ENCODE data around the gene SREBF2.

SREBF2 gene

GRCh38 chr22:41909310-41910049 is 76.6 kb downstream of the SREBF2 start:
- DNase-seq = no peak

DNA sequence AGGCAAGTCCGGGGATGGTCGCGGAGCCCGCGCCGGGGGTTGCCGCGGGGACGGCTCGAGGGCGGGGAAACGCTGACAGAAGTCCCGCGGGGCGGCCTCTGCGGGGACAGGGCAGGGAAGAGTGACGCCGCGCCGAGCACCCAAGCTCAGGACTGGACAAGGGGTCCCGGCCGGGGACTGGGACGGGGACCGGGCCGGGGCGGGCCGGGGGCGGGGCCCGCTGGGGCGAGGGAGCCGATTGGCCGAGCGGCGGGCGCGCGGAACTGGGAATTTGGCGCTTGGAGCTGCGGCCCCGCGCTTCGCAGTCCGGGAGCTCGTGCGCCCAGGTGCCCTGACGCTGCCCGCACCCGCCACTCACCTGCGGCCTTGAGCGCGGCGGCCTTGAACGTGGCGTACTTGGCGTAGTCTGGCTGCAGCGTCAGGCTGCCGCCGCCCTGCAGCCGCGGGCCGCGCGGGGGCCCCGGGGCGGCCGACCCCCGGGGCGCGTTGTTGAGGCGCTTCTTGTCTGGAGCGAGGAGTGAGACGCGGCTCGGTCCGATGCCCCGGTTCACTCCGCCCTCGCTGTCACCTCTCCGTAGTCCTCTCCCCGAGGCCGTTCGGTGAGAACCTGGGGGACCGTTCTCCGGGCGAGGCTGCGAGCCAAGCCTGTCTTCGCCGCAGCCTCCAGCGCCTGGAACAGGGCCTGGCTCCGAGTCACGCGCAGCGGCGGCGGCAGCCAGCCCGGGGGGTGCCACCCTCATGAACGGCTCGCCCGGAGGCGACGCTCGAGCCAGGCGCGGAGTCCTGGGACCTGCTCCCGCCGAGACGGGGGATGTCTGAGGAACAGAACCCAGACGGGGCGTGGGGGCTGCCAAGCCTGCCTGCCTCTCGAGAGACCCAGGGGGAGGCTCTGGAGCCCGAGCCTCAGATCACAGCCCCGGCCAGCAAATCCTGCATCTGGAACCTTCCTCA is 77.4 kb downstream of the SREBF2 start:
- no peak for DNase-seq

- DNase-seq = no peak
These were observed 78.2 kb downstream of the SREBF2 start for GRCh38 chr22:41911001-41911611.

GRCh38 chr22:41912338-41913039 is 79.6 kb downstream of the SREBF2 start:
- no peak for DNase-seq

GRCh38 chr22:41913040-41913719 is 80.3 kb downstream of the SREBF2 start:
- no peak for DNase-seq

GRCh38 chr22:41913842-41914534 is 81.1 kb downstream of the SREBF2 start:
- DNase-seq = no peak

- no peak for DNase-seq
These were observed 81.7 kb downstream of the SREBF2 start for GRCh38 chr22:41914611-41915034.

- peak in 1 of 2 experiments; percentile 20 for DNase-seq
These were observed 82.3 kb downstream of the SREBF2 start, which contains the start of gene SHISA8 for GRCh38 chr22:41915035-41915785. TSS of gene SHISA8 (minus strand) at chr22:41915074. CDS start at chr22:41914667, 407 bp downstream.

DNA sequence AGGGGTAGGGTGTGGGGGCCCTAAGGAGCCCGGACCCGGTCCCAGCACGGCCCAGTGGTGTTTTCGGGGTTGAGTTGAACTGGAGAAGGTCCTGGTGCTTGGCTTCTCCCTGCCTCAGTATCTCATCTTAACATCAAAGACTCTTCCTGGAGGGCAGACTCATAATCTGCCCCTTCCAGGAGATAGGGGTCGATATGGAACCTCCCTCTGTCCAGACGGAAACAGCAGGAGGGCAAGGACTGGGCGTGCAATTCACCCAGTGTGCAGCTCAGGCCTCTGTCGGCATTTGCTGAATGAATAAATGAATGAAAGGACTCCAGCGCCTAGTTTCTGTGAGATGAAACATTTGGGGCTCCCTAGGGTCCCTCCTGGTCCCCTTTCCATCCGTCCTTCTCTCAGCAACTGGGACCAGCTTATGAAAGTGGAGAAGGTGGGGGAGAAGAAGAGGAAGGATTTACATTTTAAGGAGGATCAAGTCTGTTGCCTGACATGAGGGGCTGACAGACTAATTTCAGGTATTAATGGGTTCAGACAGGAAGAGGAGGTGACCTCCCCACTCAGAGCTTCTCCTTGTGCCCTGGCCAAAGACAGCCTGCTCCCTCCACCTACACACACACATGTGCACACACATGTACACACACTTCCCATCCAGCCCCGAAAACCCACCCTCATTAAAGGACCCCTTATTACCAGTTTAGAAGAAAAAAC is 83.0 kb downstream of the SREBF2 start:
- no peak for DNase-seq

- DNase-seq = no peak
These were observed 83.9 kb downstream of the SREBF2 start for GRCh38 chr22:41916745-41917358.

DNA sequence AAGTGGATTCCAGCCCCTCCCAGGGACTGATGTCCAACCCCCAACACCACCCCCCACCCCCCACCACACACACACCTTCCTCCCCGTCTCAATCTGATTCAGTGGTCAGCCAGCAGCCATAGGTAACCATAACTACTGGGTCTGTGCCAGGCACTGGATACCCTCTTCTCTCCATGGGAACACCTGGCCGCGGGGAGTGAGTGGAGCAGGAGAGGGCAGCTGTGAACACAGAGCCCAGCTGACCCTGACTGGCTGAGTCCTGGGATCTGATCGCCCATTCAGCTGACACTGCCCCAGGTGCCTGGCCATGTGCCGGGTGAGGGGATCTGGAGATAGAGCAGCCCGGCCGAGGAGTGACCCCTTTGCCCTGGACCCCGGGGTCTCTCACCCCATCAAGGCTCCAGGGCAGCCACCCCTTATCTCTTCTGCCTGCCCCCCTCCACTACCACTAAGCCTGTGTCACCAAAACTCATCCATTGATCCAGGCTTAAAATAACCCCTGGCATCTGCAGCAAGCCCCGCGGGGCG is 84.5 kb downstream of the SREBF2 start:
- DNase-seq = peak in 1 of 2 experiments; percentile 16

DNA sequence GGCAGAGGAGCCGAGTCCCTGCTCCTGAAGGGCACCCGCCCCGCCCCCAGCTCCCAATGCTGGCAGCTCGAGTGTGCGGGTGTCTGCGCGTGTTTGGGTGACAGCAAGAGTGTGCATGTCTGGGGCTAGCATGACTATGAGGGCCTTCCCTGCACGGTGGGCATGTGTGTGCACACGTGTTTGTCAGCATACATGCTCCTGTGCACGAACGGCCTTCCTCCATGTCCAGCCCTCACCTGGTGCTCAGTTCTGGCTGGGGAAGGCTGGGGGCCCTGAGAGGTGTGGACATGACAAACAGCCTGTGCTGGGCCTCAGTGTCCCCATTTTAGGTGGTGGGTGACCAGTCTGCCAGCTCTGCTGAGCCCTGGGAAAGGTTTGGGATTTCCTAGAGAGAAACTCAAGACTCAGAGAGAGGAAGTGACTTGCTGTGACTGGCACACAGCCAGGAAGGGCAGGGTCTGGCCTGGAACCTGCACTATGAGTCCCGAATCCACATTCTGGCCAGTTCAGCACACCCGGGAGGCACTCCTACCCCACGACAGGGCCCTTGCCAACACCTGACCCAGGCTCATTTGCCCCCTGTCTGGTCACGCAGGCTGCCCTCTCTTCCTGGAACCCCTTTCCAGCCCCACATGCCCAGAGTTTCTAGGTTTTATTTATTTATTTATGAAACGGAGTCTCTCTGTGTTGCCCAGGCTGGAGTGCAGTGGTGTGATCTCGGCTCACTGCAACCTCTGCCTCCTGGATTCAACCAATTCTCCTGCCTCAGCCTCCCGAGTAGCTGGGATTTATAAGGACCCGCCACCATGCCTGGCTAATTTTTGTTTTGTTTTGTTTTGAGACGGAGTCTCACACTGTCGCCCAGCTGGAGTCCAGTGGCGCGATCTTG is 85.2 kb downstream of the SREBF2 start:
- peak in 1 of 2 experiments; percentile 14 for DNase-seq

GRCh38 chr22:41919357-41920224 is 86.7 kb downstream of the SREBF2 start:
- DNase-seq = no peak

GRCh38 chr22:41920271-41920976 is 87.5 kb downstream of the SREBF2 start:
- no peak for DNase-seq

- no peak for DNase-seq
These were observed 89.4 kb downstream of the SREBF2 start for GRCh38 chr22:41922328-41922727.

DNA sequence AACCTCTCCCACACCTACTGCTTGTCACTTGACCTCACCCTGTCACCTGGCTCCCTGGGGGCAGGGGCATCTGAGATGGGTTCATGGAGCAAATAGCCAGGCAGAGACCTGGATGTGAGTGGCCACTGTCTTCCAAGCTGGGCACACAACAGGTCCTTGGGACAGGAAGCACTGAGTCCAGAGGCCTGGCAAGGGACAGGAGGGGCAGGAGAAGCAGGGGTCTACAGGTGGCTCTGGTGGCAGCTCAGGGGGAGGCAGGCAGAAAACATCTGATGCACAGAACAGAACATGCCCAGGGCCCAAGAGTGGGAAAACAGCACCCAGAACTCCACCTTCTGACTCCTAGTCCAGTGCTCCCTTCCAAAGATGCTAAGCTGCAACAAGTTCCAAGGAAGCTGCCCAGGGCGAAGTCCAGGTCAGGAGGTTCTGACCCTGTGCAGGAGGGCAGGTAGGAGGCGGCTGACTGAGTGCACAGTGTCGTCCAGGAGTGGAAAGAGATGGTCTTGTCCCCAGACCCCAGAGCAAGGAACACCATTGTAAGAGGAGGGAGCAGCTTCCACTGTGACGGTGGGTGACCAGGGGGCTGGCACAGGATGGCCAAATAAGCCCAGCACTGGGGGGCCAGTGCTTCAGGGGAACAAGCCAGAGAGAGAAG is 90.2 kb downstream of the SREBF2 start:
- DNase-seq = no peak

Data from NCI-H2081 (cell line).